GM23248 (cell line): ENCODE measurements around the gene RAD51B.

Experiments used
- EZH2 ChIP-seq: fragments of 200-600 bp; sonication (generic); IDR thresholded peaks from 2 replicates; pipeline ENCODE4 v1.6.1; 2018; ENCODE audit warnings: antibody characterized with exemption, mild to moderate bottlenecking; ENCODE audit not compliant: insufficient read depth, poor library complexity, severe bottlenecking
- EZH2phosphoT487 ChIP-seq: fragments of 200-600 bp; sonication (generic); IDR thresholded peaks from 2 replicates; pipeline ENCODE4 v1.6.1; 2018; ENCODE audit warnings: antibody characterized with exemption, moderate library complexity, mild to moderate bottlenecking, low read depth; ENCODE audit not compliant: insufficient read depth

DNA sequence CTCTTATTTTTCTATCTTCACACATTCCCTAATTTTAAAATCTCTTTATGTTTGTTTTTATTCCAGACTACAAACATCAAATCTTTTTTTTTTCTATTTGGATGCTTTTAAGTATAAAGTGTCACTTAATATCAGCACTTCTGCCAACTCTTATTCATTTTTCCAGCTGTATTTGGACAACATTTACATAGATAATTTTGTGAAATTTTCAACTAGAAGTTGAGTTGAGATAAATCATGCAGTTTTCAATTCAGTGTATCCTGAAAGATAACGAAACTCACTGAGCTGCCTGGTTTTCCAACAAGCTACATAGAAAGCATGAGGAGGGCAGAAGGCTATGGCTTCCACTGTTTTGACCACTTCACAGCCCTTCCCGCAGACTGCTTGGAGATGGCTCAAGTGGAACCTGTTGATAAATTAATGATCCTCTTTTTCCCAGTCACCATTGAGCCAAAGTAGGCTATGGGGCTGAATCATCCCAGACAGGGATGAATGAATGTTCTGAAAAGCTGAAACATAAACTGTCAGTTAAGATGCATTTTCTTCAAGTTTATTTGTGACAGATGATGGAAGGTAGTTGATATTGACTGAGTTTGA lies 213.9 kb downstream of the RAD51B start:
- TF ChIP-seq EZH2 = no peak
- TF ChIP-seq EZH2phosphoT487 = no peak
